Measurements from ENCODE around the gene RPN1.
"Not testable (repeated sequence)": the region's sequence is repeated elsewhere in the genome, so short reads cannot be mapped to it uniquely, and the experiment has no call there.

DNA sequence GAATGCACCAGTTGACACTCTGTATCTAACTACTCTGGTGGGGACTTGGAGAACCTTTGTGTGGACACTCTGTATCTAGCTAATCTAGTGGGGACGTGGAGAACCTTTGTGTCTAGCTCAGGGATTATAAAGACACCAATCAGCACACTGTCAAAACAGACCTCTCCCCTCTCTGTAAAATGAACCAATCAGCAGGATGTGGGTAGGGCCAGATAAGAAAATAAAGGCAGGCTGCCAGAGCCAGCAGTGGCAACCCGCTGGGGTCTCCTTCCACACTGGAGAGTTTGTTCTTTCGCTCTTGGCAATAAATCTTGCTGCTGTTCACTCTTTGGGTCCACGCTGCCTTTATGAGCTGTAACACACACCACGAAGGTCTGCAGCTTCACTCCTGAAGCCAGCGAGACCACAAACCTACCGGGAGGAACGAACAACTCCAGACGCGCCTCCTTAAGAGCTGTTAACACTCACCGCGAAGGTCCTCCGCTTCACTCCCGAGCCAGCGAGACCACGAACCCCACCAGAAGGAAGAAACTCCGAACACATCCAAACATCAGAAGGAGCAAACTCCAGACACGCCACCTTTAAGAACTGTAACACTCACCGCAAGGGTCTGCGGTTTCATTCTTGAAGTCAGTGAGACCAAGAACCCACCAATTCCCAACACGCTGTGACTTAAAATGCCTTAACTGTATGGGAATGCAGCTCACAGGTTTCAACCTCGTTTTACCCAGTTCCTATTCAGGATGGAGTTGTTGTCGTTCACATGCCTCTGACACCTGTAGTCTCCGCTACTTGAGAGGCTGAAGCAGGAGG is 3.6 kb upstream of the RPN1 start:
- TF ChIP-seq, protein P1, sequence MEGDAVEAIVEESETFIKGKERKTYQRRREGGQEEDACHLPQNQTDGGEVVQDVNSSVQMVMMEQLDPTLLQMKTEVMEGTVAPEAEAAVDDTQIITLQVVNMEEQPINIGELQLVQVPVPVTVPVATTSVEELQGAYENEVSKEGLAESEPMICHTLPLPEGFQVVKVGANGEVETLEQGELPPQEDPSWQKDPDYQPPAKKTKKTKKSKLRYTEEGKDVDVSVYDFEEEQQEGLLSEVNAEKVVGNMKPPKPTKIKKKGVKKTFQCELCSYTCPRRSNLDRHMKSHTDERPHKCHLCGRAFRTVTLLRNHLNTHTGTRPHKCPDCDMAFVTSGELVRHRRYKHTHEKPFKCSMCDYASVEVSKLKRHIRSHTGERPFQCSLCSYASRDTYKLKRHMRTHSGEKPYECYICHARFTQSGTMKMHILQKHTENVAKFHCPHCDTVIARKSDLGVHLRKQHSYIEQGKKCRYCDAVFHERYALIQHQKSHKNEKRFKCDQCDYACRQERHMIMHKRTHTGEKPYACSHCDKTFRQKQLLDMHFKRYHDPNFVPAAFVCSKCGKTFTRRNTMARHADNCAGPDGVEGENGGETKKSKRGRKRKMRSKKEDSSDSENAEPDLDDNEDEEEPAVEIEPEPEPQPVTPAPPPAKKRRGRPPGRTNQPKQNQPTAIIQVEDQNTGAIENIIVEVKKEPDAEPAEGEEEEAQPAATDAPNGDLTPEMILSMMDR (conservative IDR thresholded peaks at IDR 0.05; ENCODE audit: low read length): not testable (repeated sequence)
- not testable (repeated sequence) for TF ChIP-seq EZH2phosphoT487 (IDR thresholded peaks at IDR 0.05; ENCODE audit: borderline replicate concordance, low read depth, low read length)
